Measurements from ENCODE around the gene EEFSEC.

- TF ChIP-seq CTCF (IDR thresholded peaks at IDR 0.05) (no peak), POLR2A (IDR thresholded peaks at IDR 0.05) (no peak), EP300 (IDR thresholded peaks at IDR 0.05) (no peak)
Observed at GRCh38 chr3:128452678-128453275, 299.5 kb downstream of the EEFSEC start.
